Ovary (tissue), 9 donors: Measurements from ENCODE around the gene AGXT2. TPM values are rescaled to one million over a fixed set of nuclear protein-coding genes. Genes with fewer than 3 reads are reported as not detected.

Source experiments
- DNase-seq, 5 donors: peaks; one replicate each; pipeline ENCODE4 v3.0.0-alpha.2; 2019 to 2020
- H3K27ac ChIP-seq, 2 donors: fragments of 200-600 bp; one replicate each; pipeline versions ENCODE4 v1.5.1 to v1.8.0; 2019 to 2022
- H3K27me3 ChIP-seq: fragments of 200-600 bp; one replicate; pipeline ENCODE4 v1.8.0; 2022
- H3K36me3 ChIP-seq: fragments of 200-600 bp; sonication (generic); one replicate; pipeline ENCODE4 v1.5.1; 2019
- H3K4me1 ChIP-seq: one replicate; pipeline ENCODE4 v1.8.1; 2013; ENCODE audit warnings: mild to moderate bottlenecking, moderate library complexity; ENCODE audit not compliant: insufficient read depth
- H3K4me3 ChIP-seq: fragments of 200-600 bp; sonication (generic); one replicate; pipeline ENCODE4 v1.5.1; 2017
- H3K9me3 ChIP-seq, 2 donors: fragments of 200-600 bp in 1 of 2; sonication (generic) in 1 of 2; one replicate each; pipeline versions ENCODE4 v1.5.1 to v1.8.1; 2013 to 2019; ENCODE audit warnings: mild to moderate bottlenecking in 1 of 2, moderate library complexity in 1 of 2
- EP300 ChIP-seq: sonication (generic); formaldehyde crosslinking; IDR thresholded peaks from one replicate; pipeline ENCODE4 v1.6.1; 2017; ENCODE audit warnings: antibody characterized with exemption
- POLR2A ChIP-seq: fragments of 450-650 bp; IDR thresholded peaks from one replicate; pipeline ENCODE4 v1.6.1; 2017; ENCODE audit warnings: antibody characterized with exemption, mild to moderate bottlenecking, moderate library complexity
- WGBS, 3 donors: extraction: QIAGEN DNeasy Blood & Tissue Kit in 1 of 3; methylation state at CpG; one replicate each; pipeline versions ENCODE4 v1.1.5 to v1.1.7; 2013 to 2017; 5-methylcytosine and 5-hydroxymethylcytosine counted together
- intact Hi-C, 4 donors: fragments of 100-400 bp; cut with DNase I; formaldehyde crosslinking; loops; one replicate each; pipeline versions ENCODE4 v1.11.0 to v1.15.1; 2022 to 2023
- polyA plus RNA-seq, 2 donors: library from polyadenylated mRNA; stranded (reverse); fragments of 200-250 nt in 1 of 2; fragments of 350-450 nt in 1 of 2; fragmentation: Illumina TruSeq in 1 of 2; extraction: RNeasy Lipid Tissue Mini Kit (QIAGEN cat#74804) in 1 of 2; gene quantifications; one replicate each; pipeline ENCODE4 v1.2.3, GENCODE V29; 2013 to 2014
- total RNA-seq, 7 donors: library from RNA; depleted of rRNA in 2 of 7; stranded (reverse); fragments of >200 nt in 2 of 7; fragmentation: NEBNext Ultra II Directional in 3 of 7; extraction: Animal tissue kit (Norgen Biotek cat#: 25700) in 3 of 7; gene quantifications; one replicate each; pipeline versions ENCODE4 v1.1.0 to v1.2.4, GENCODE V29; 2016 to 2023
- TF ChIP-seq, protein P1 (sequence below), 3 donors: fragments of 450-650 bp in 2 of 3; fragments of 200-600 bp in 1 of 3; IDR thresholded peaks; one replicate each; pipeline versions ENCODE4 v1.5.1 to v1.8.0; 2016 to 2022; ENCODE audit warnings: antibody characterized with exemption in 3 of 3, mild to moderate bottlenecking in 1 of 3
- donor health status: DM: no; HTN: no; CAD: no; lungs with moderate emphysema.
- donor health status: DM: no; HTN: no; CAD: no.
- donor health status: Bipolar disorder and iron deficiency.
- donor health status: DM: yes; HTN: yes; CAD: no.
- donor health status: DM: no; HTN: no; CAD: no.
- donor health status: DM: yes; HTN: yes; CAD: no.

The AGXT2 gene
- total and polyA plus RNA-seq, 9 donors, result 0.10 to 0.15 TPM; not detected in 7

DNA sequence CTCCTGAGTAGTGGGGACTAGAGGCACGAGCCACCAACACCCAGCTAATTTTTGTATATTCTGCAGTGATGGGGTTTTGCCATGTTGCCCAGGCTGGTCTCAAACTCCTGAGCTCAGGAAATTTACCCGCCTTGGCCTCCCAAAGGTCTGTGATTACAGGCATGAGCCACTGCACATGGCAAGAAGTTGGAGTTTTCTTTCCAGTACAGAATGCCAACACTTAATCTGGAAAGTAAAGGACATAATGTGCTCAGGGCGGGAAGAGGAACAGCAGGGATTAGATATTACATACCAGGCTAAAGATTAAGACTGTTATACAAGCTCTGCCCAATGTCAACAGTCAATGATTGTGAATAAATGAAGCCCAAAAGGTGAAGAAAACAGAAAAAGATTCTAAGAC, 47.2 kb upstream of the AGXT2 start:
- intact Hi-C loops, result no loop called here
- 79 to 81% (median 80%) methylated on average over 3 of the region's 3 CpGs for WGBS, 3 donors
- H3K36me3 ChIP-seq, result no peaks in the 10 kb centered on the region
- H3K27ac ChIP-seq, result no peak overlapping the region
- peaks cover 2% of the 10 kb centered on the region for H3K4me1 ChIP-seq
- H3K9me3 ChIP-seq, result no peaks in the 10 kb centered on the region
- H3K4me3 ChIP-seq, result no peak overlapping the region
- TF ChIP-seq POLR2A (no peak), EP300 (no peak)
- TF ChIP-seq, protein P1, sequence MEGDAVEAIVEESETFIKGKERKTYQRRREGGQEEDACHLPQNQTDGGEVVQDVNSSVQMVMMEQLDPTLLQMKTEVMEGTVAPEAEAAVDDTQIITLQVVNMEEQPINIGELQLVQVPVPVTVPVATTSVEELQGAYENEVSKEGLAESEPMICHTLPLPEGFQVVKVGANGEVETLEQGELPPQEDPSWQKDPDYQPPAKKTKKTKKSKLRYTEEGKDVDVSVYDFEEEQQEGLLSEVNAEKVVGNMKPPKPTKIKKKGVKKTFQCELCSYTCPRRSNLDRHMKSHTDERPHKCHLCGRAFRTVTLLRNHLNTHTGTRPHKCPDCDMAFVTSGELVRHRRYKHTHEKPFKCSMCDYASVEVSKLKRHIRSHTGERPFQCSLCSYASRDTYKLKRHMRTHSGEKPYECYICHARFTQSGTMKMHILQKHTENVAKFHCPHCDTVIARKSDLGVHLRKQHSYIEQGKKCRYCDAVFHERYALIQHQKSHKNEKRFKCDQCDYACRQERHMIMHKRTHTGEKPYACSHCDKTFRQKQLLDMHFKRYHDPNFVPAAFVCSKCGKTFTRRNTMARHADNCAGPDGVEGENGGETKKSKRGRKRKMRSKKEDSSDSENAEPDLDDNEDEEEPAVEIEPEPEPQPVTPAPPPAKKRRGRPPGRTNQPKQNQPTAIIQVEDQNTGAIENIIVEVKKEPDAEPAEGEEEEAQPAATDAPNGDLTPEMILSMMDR (IDR thresholded peaks at IDR 0.05), result no peak
- H3K27me3 ChIP-seq, result no peaks in the 10 kb centered on the region
- DNase-seq, result no peak

DNA sequence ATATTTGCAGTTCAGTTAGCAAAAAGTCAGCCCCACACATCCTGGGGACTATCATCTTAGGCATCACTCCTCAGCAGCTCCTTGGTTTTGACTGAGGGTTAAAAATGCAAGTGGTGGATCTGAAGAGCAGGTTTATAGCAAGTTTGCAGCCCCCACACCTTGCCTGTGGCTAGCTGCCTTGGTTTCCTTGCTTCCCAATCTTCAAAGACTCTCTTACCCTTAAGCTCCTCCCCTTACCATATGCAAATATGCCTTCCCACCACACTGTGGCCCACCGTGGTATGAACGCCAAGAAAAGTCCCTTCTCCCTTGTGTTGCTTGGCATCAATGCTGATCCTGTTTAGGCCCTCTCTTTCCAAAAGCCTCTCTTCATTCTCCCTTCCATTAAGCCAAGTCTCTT, 45.0 kb upstream of the AGXT2 start:
- Histone ChIP-seq H3K36me3 (no peaks in the 10 kb centered on the region), H3K27me3 (no peaks in the 10 kb centered on the region), H3K4me3 (no peak overlapping the region), H3K4me1 (peaks cover 6% of the 10 kb centered on the region), H3K27ac (no peak overlapping the region), H3K9me3 (no peaks in the 10 kb centered on the region)
- WGBS, 3 donors, result 78 to 92% (median 88%) methylated on average over 2 of the region's 2 CpGs
- DNase-seq, result no peak
- intact Hi-C loops, result no loop called here
- TF ChIP-seq, protein P1 (IDR thresholded peaks at IDR 0.05), result no peak
- TF ChIP-seq POLR2A (no peak), EP300 (no peak)

GRCh38 chr5:35091704-35092103, 44.0 kb upstream of the AGXT2 start:
- TF ChIP-seq, protein P1 (IDR thresholded peaks at IDR 0.05), result no peak
- no peak for TF ChIP-seq EP300
- no peak for TF ChIP-seq POLR2A
- Histone ChIP-seq H3K9me3 (no peaks in the 10 kb centered on the region), H3K36me3 (no peaks in the 10 kb centered on the region), H3K27me3 (no peaks in the 10 kb centered on the region), H3K4me1 (peaks cover 8% of the 10 kb centered on the region), H3K27ac (no peak overlapping the region), H3K4me3 (no peak overlapping the region)
- 83 to 91% (median 90%) methylated on average over 5 of the region's 5 CpGs for WGBS, 3 donors
- DNase-seq, result no peak
- intact Hi-C loops, result no loop called here

GRCh38 chr5:35089334-35090314, 41.9 kb upstream of the AGXT2 start:
- intact Hi-C loops, result loop anchor here in 1 of 4 donors (10.0 kb wide), 1 partner anchor 105 kb away; no protein-coding TSS in a partner anchor
- 68 to 71% (median 70%) methylated on average over 7 of the region's 7 CpGs for WGBS, 3 donors
- H3K4me3 ChIP-seq, result no peak overlapping the region
- TF ChIP-seq, protein P1 (IDR thresholded peaks at IDR 0.05), result peak; percentile 14 to 40 (median 24)
- TF ChIP-seq EP300, result no peak
- no peaks in the 10 kb centered on the region for H3K27me3 ChIP-seq
- DNase-seq, result peak; percentile 23 to 65 (median 49)
- peaks cover 6% of the 10 kb centered on the region for H3K4me1 ChIP-seq
- no peaks in the 10 kb centered on the region for H3K36me3 ChIP-seq
- no peaks in the 10 kb centered on the region for H3K9me3 ChIP-seq
- H3K27ac ChIP-seq, result no peak overlapping the region
